GM23338 (cell line): ENCODE data around the gene LAT. TPM values are rescaled to one million over a fixed set of nuclear protein-coding genes. Genes with fewer than 3 reads are reported as not detected.

Experiments used
- ATAC-seq: fragments of 200-7000 bp; cut with Tn5 transposase; 3 replicates; pipeline ENCODE4 v1.9.1; 2020
- DNase-seq: peaks from one replicate; pipeline ENCODE4 v3.0.0-alpha.2; 2015; ENCODE audit warnings: low spot score
- H2AFZ ChIP-seq: fragments of 200-600 bp; sonication (generic); 2 replicates; pipeline ENCODE4 v1.8.0; 2016; ENCODE audit warnings: antibody characterized with exemption, mild to moderate bottlenecking, moderate library complexity
- H3F3A ChIP-seq: fragments of 200-600 bp; sonication (generic); replicated peaks from 2 replicates; pipeline ENCODE4 v1.8.0; 2017; ENCODE audit warnings: antibody characterized with exemption, mixed run types, low read depth
- H3K27ac ChIP-seq: fragments of 200-600 bp; sonication (generic); 2 replicates; pipeline ENCODE4 v1.6.1; 2016; ENCODE audit warnings: low read depth
- H3K27me3 ChIP-seq: fragments of 200-600 bp; sonication (generic); 2 replicates; pipeline ENCODE4 v1.8.0; 2016; ENCODE audit warnings: mild to moderate bottlenecking, mixed run types, moderate library complexity; ENCODE audit not compliant: insufficient read depth
- H3K36me3 ChIP-seq: fragments of 200-600 bp; sonication (generic); 2 replicates; pipeline ENCODE4 v1.8.0; 2016; ENCODE audit warnings: mild to moderate bottlenecking; ENCODE audit not compliant: insufficient read depth
- H3K4me1 ChIP-seq: fragments of 200-600 bp; sonication (generic); 2 replicates; pipeline ENCODE4 v1.8.0; 2016; ENCODE audit warnings: mild to moderate bottlenecking, moderate library complexity; ENCODE audit not compliant: insufficient read depth
- H3K4me2 ChIP-seq: fragments of 200-600 bp; sonication (generic); 2 replicates; pipeline ENCODE4 v1.7.1; 2017; ENCODE audit warnings: mixed run types
- H3K4me3 ChIP-seq: fragments of 200-600 bp; sonication (generic); 2 replicates; pipeline ENCODE4 v1.6.1; 2016; ENCODE audit warnings: mixed run types
- H3K79me2 ChIP-seq: fragments of 200-600 bp; sonication (generic); replicated peaks from 2 replicates; pipeline ENCODE4 v1.8.0; 2017; ENCODE audit warnings: mild to moderate bottlenecking; ENCODE audit not compliant: insufficient read depth
- H3K9me2 ChIP-seq: fragments of 200-600 bp; sonication (generic); 2 replicates; pipeline ENCODE4 v1.8.0; 2017; ENCODE audit not compliant: insufficient read depth
- H4K20me1 ChIP-seq: fragments of 200-600 bp; sonication (generic); replicated peaks from 2 replicates; pipeline ENCODE4 v1.8.0; 2017; ENCODE audit warnings: mild to moderate bottlenecking; ENCODE audit not compliant: insufficient read depth
- H3K27ac Mint-ChIP-seq: 2 replicates; pipeline ENCODE4 v1.8.0; 2020; ENCODE audit warnings: inconsistent platforms, mild to moderate bottlenecking, moderate library complexity, mixed read lengths
- H3K27me3 Mint-ChIP-seq: 3 replicates; pipeline ENCODE4 v1.8.0; 2022; ENCODE audit warnings: low read depth, mild to moderate bottlenecking, moderate library complexity, mixed read lengths, inconsistent platforms; ENCODE audit not compliant: insufficient read depth, poor library complexity
- H3K36me3 Mint-ChIP-seq: 3 replicates; pipeline ENCODE4 v1.8.0; 2021; ENCODE audit warnings: low read depth, mild to moderate bottlenecking, inconsistent platforms, moderate library complexity, mixed read lengths
- H3K4me1 Mint-ChIP-seq: 3 replicates; pipeline ENCODE4 v1.8.0; 2020; ENCODE audit warnings: mild to moderate bottlenecking, inconsistent platforms, mixed read lengths
- H3K4me3 Mint-ChIP-seq: 3 replicates; pipeline ENCODE4 v1.8.0; 2021; ENCODE audit warnings: moderate library complexity, mild to moderate bottlenecking, inconsistent platforms, mixed read lengths
- H3K9me3 Mint-ChIP-seq: 3 replicates; pipeline ENCODE4 v1.8.0; 2020; ENCODE audit warnings: moderate library complexity, mild to moderate bottlenecking, inconsistent platforms, mixed read lengths
- CREB1 ChIP-seq: fragments of 250-450 bp; sonication (Bioruptor Pico); IDR thresholded peaks from 2 replicates; pipeline ENCODE4 v1.5.0; 2020; ENCODE audit warnings: low read depth, mild to moderate bottlenecking, moderate library complexity
- CTCF ChIP-seq, 2 experiments: fragments of 200-600 bp in 1 of 2; sonication (generic) in 1 of 2; conservative IDR thresholded peaks; 2 replicates each; pipeline versions ENCODE4 v1.5.1 to v1.6.1; 2016 to 2017; ENCODE audit warnings: antibody characterized with exemption in 2 of 2, low read depth in 2 of 2, mild to moderate bottlenecking in 2 of 2, moderate library complexity in 1 of 2
- EZH2 ChIP-seq: fragments of 200-600 bp; sonication (generic); IDR thresholded peaks from one replicate; pipeline ENCODE4 v1.8.0; 2017; ENCODE audit warnings: antibody characterized with exemption, mild to moderate bottlenecking, low read depth; ENCODE audit not compliant: unreplicated experiment
- EZH2phosphoT487 ChIP-seq: fragments of 200-600 bp; sonication (generic); IDR thresholded peaks from one replicate; pipeline ENCODE4 v1.8.1; 2018; ENCODE audit warnings: antibody characterized with exemption; ENCODE audit not compliant: unreplicated experiment
- JUNB ChIP-seq: IDR thresholded peaks from one replicate; pipeline ENCODE4 v1.6.1; 2016; ENCODE audit warnings: antibody characterized with exemption; ENCODE audit not compliant: unreplicated experiment
- NANOG ChIP-seq: IDR thresholded peaks from 2 replicates; pipeline ENCODE4 v1.6.1; 2016; ENCODE audit warnings: antibody characterized with exemption, borderline replicate concordance
- POLR2AphosphoS5 ChIP-seq: IDR thresholded peaks from 2 replicates; pipeline ENCODE4 v1.6.1; 2016; ENCODE audit warnings: antibody characterized with exemption, low read depth
- STAT1 ChIP-seq: IDR thresholded peaks from one replicate; pipeline ENCODE4 v1.6.1; 2016; ENCODE audit warnings: antibody characterized with exemption; ENCODE audit not compliant: unreplicated experiment
- ZNF114 ChIP-seq: fragments of 250-450 bp; sonication (Bioruptor Pico); IDR thresholded peaks from 2 replicates; pipeline ENCODE4 v1.5.0; 2020; ENCODE audit warnings: mild to moderate bottlenecking, moderate library complexity
- ZNF331 ChIP-seq: fragments of 250-450 bp; sonication (Bioruptor Pico); IDR thresholded peaks from 2 replicates; pipeline ENCODE4 v1.5.0; 2020; ENCODE audit warnings: low read depth, mild to moderate bottlenecking, moderate library complexity
- polyA plus RNA-seq: library from polyadenylated mRNA; unstranded; fragments of >200 nt; fragmentation: Nextera tagmentation; extraction: Ambion mirVana; gene quantifications from 2 replicates; pipeline ENCODE4 v1.2.1, GENCODE V29; 2016
- total RNA-seq: library from RNA; depleted of rRNA; stranded (reverse); fragments of >200 nt; shearing (Covaris generic); gene quantifications from 2 replicates; pipeline ENCODE4 v1.2.3, GENCODE V29; 2014
- TF ChIP-seq, protein P1 (sequence below): IDR thresholded peaks from one replicate; pipeline ENCODE4 v1.6.1; 2018; ENCODE audit warnings: antibody characterized with exemption; ENCODE audit not compliant: unreplicated experiment
- TF ChIP-seq, protein P2 (sequence below): fragments of 250-450 bp; sonication (Bioruptor Pico); IDR thresholded peaks from 2 replicates; pipeline ENCODE4 v1.5.0; 2020; ENCODE audit warnings: mild to moderate bottlenecking, moderate library complexity

LAT gene
- total and polyA plus RNA-seq, 2 experiments from 2014 or later, result 2.2 to 2.4 TPM

DNA sequence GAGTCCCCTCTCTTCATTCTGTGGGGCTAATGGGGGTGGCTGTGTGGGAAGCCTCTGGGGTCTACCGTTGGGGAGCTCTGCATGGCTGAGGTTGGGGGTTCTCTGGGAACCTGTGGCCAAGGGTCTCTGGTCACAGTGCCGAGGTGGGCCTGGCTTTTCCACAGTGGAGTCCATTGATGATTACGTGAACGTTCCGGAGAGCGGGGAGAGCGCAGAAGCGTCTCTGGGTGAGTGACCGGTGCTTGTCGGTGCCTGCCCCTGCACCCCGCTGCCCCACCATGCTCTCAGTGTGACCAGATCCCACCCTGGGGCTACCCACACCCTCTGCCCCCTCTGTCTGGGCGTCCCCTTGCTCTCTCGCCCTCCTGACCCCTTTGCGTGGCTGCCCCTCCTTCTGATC lies 4.5 kb downstream of the LAT start:
- TF ChIP-seq ZNF331 (no peak), ZNF114 (CRISPR knock-in tag) (no peak), STAT1 (no peak), EZH2phosphoT487 (no peak), EZH2 (no peak), POLR2AphosphoS5 (no peak), NANOG (no peak), CREB1 (CRISPR knock-in tag) (no peak), JUNB (no peak), CTCF (conservative IDR thresholded peaks at IDR 0.05; ENCODE audit: low read depth in 2 of 2) (no peak)
- TF ChIP-seq, protein P1, sequence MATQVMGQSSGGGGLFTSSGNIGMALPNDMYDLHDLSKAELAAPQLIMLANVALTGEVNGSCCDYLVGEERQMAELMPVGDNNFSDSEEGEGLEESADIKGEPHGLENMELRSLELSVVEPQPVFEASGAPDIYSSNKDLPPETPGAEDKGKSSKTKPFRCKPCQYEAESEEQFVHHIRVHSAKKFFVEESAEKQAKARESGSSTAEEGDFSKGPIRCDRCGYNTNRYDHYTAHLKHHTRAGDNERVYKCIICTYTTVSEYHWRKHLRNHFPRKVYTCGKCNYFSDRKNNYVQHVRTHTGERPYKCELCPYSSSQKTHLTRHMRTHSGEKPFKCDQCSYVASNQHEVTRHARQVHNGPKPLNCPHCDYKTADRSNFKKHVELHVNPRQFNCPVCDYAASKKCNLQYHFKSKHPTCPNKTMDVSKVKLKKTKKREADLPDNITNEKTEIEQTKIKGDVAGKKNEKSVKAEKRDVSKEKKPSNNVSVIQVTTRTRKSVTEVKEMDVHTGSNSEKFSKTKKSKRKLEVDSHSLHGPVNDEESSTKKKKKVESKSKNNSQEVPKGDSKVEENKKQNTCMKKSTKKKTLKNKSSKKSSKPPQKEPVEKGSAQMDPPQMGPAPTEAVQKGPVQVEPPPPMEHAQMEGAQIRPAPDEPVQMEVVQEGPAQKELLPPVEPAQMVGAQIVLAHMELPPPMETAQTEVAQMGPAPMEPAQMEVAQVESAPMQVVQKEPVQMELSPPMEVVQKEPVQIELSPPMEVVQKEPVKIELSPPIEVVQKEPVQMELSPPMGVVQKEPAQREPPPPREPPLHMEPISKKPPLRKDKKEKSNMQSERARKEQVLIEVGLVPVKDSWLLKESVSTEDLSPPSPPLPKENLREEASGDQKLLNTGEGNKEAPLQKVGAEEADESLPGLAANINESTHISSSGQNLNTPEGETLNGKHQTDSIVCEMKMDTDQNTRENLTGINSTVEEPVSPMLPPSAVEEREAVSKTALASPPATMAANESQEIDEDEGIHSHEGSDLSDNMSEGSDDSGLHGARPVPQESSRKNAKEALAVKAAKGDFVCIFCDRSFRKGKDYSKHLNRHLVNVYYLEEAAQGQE, result no peak
- TF ChIP-seq, protein P2, sequence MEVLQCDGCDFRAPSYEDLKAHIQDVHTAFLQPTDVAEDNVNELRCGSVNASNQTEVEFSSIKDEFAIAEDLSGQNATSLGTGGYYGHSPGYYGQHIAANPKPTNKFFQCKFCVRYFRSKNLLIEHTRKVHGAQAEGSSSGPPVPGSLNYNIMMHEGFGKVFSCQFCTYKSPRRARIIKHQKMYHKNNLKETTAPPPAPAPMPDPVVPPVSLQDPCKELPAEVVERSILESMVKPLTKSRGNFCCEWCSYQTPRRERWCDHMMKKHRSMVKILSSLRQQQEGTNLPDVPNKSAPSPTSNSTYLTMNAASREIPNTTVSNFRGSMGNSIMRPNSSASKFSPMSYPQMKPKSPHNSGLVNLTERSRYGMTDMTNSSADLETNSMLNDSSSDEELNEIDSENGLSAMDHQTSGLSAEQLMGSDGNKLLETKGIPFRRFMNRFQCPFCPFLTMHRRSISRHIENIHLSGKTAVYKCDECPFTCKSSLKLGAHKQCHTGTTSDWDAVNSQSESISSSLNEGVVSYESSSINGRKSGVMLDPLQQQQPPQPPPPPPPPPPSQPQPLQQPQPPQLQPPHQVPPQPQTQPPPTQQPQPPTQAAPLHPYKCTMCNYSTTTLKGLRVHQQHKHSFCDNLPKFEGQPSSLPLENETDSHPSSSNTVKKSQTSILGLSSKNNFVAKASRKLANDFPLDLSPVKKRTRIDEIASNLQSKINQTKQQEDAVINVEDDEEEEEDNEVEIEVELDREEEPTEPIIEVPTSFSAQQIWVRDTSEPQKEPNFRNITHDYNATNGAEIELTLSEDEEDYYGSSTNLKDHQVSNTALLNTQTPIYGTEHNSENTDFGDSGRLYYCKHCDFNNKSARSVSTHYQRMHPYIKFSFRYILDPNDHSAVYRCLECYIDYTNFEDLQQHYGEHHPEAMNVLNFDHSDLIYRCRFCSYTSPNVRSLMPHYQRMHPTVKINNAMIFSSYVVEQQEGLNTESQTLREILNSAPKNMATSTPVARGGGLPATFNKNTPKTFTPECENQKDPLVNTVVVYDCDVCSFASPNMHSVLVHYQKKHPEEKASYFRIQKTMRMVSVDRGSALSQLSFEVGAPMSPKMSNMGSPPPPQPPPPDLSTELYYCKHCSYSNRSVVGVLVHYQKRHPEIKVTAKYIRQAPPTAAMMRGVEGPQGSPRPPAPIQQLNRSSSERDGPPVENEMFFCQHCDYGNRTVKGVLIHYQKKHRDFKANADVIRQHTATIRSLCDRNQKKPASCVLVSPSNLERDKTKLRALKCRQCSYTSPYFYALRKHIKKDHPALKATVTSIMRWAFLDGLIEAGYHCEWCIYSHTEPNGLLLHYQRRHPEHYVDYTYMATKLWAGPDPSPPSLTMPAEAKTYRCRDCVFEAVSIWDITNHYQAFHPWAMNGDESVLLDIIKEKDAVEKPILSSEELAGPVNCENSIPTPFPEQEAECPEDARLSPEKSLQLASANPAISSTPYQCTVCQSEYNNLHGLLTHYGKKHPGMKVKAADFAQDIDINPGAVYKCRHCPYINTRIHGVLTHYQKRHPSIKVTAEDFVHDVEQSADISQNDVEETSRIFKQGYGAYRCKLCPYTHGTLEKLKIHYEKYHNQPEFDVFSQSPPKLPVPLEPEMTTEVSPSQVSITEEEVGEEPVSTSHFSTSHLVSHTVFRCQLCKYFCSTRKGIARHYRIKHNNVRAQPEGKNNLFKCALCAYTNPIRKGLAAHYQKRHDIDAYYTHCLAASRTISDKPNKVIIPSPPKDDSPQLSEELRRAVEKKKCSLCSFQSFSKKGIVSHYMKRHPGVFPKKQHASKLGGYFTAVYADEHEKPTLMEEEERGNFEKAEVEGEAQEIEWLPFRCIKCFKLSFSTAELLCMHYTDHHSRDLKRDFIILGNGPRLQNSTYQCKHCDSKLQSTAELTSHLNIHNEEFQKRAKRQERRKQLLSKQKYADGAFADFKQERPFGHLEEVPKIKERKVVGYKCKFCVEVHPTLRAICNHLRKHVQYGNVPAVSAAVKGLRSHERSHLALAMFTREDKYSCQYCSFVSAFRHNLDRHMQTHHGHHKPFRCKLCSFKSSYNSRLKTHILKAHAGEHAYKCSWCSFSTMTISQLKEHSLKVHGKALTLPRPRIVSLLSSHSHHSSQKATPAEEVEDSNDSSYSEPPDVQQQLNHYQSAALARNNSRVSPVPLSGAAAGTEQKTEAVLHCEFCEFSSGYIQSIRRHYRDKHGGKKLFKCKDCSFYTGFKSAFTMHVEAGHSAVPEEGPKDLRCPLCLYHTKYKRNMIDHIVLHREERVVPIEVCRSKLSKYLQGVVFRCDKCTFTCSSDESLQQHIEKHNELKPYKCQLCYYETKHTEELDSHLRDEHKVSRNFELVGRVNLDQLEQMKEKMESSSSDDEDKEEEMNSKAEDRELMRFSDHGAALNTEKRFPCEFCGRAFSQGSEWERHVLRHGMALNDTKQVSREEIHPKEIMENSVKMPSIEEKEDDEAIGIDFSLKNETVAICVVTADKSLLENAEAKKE (CRISPR knock-in tag), result no peak
- ATAC-seq (no peak), DNase-seq (no peak)
- no peak overlapping the region for H3K27ac Mint-ChIP-seq
- no peaks in the 10 kb centered on the region for H3K9me2 ChIP-seq
- H3K36me3 Mint-ChIP-seq, result peaks cover 7% of the 10 kb centered on the region
- H3K9me3 Mint-ChIP-seq, result no peaks in the 10 kb centered on the region; the same call in 1 of the 3 replicates
- H2AFZ ChIP-seq, result no peak overlapping the region
- no peaks in the 10 kb centered on the region for H3K79me2 ChIP-seq
- H3K27me3 ChIP-seq, result no peaks in the 10 kb centered on the region
- H4K20me1 ChIP-seq, result no peaks in the 10 kb centered on the region
- no peak overlapping the region for H3K4me3 ChIP-seq
- no peaks in the 10 kb centered on the region for H3F3A ChIP-seq
- no peaks in the 10 kb centered on the region for H3K4me1 Mint-ChIP-seq
- no peaks in the 10 kb centered on the region for H3K4me1 ChIP-seq
- H3K4me3 Mint-ChIP-seq, result no peak overlapping the region
- H3K27me3 Mint-ChIP-seq, result peaks cover 8% of the 10 kb centered on the region
- no peak overlapping the region for H3K27ac ChIP-seq
- no peak overlapping the region for H3K4me2 ChIP-seq
- H3K36me3 ChIP-seq, result 0 out of 2 replicates have a peak, but pooled peaks cover 4% of the 10 kb centered on the region
